ENCODE data around the gene PRSS8.

DNA sequence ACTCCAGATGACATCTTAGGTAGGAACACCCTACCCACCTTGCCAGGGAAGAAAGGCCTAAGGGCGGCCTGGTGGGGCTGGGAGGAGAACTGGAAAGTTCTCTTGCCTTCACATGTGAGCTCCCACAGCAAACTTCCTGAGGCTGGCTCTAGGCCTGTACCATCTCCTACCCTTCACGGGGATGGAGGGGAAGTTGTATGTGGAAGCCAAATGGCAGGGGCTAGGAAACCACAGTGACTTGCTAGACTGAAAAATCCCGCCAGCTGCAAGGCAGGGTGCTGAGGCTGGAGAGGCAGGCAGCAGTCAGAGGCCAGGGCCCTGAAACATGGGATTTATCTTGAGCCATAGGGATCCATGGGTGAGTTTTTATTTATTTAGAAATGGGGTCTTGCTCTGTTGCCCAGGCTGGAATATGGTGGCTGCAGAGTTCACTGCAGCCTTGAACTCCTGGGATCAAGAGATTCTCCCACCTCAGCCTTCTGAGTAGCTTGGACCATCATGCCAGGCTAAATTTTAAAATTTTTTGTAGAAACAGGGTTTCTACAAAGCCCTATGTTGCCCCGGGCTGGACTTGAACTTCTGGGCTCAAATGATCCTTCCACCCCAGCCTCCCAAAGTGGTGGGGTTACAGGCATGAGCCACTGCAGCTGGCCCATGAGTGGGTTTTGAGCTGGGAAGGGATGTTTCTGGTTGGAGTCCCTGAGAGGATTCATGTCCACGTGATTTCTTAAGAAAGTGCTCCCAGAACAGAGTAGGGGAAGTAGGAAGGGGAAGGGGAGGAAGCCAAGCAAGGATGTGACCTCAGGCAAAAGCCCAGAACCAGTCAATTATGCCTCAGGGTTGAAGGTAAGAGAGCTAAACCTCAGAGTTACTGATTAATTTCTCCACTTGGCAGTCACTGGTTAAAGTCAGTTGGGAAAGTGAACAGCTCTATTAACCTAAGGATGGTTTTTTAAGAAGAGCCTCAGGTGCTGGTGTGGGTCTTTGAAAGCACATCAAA, 22.1 kb downstream of the PRSS8 start:
- TF ChIP-seq TAF1 (IDR thresholded peaks at IDR 0.05; ENCODE audit: borderline replicate concordance, insufficient read depth, low read length) (no peak), POLR2AphosphoS5 (IDR thresholded peaks at IDR 0.05; ENCODE audit: low read depth, low read length) (no peak; the same call in 1 of the 2 replicates), SIN3A (IDR thresholded peaks at IDR 0.05; ENCODE audit: borderline replicate concordance, insufficient read depth, low read length) (no peak)

Data from PFSK-1 (cell line).